MCF 10A (cell line): ENCODE data around the gene HJURP. TPM values are rescaled to one million over a fixed set of nuclear protein-coding genes. Genes with fewer than 3 reads are reported as not detected.

Experiments used
- BruUV-seq: library from RNA; stranded (reverse); fragments of 400-500 nt; replicated peaks from 2 replicates; lab custom pipeline; 2021; lab: Mats Ljungman, UMichigan
- CTCF ChIA-PET: fragments of 300-600 bp; sonication (Branson Sonifier 250); formaldehyde crosslinking; extraction: SDS; loops from one replicate; lab custom pipeline; 2021; ENCODE audit warnings: antibody characterized with exemption, inconsistent platforms; lab: Yijun Ruan, JAX
- POLR2A ChIA-PET: fragments of 300-600, 350-650 bp; sonication (Branson Sonifier 250); formaldehyde crosslinking; extraction: SDS; loops from one replicate; lab custom pipeline; 2020; ENCODE audit warnings: antibody characterized with exemption, inconsistent platforms; lab: Yijun Ruan, JAX
- DNase-seq: peaks from one replicate; pipeline ENCODE4 v3.0.0-alpha.2; 2018; ENCODE audit not compliant: unreplicated experiment
- H3K27ac Mint-ChIP-seq: one replicate; pipeline ENCODE4 v1.8.0; 2022; ENCODE audit warnings: mild to moderate bottlenecking, low read depth, mixed read lengths; ENCODE audit not compliant: unreplicated experiment
- H3K27me3 Mint-ChIP-seq: one replicate; pipeline ENCODE4 v1.8.0; 2022; ENCODE audit warnings: mixed read lengths; ENCODE audit not compliant: insufficient read depth, unreplicated experiment
- H3K36me3 Mint-ChIP-seq: one replicate; pipeline ENCODE4 v1.8.0; 2022; ENCODE audit warnings: mild to moderate bottlenecking, moderate library complexity, mixed read lengths; ENCODE audit not compliant: insufficient read depth, unreplicated experiment
- H3K4me1 Mint-ChIP-seq: one replicate; pipeline ENCODE4 v1.8.0; 2022; ENCODE audit warnings: mixed read lengths; ENCODE audit not compliant: insufficient read depth, unreplicated experiment
- H3K4me3 Mint-ChIP-seq: one replicate; pipeline ENCODE4 v1.8.0; 2022; ENCODE audit warnings: mild to moderate bottlenecking, moderate library complexity, mixed read lengths; ENCODE audit not compliant: unreplicated experiment
- H3K9me3 Mint-ChIP-seq: one replicate; pipeline ENCODE4 v1.8.0; 2022; ENCODE audit warnings: mixed read lengths; ENCODE audit not compliant: unreplicated experiment
- CTCF ChIP-seq: fragments of 200-600 bp; IDR thresholded peaks from one replicate; pipeline ENCODE4 v1.8.0; 2022; ENCODE audit warnings: antibody characterized with exemption, mild to moderate bottlenecking; ENCODE audit not compliant: unreplicated experiment
- intact Hi-C: fragments of 100-400 bp; cut with micrococcal nuclease; formaldehyde crosslinking; loops from 2 replicates; pipeline ENCODE4 v1.14.1; 2022
- total RNA-seq: library from RNA; stranded (reverse); gene quantifications from 2 replicates; pipeline ENCODE4 v1.2.3, GENCODE V29; 2022

Gene HJURP
- total RNA-seq, 1 experiment from 2014 or later: 29.3 TPM

- peaks cover 5% of the 10 kb centered on the region for H3K4me1 Mint-ChIP-seq
- no peaks in the 10 kb centered on the region for H3K9me3 Mint-ChIP-seq
- TF ChIP-seq CTCF: no peak
- no TSS peak for BruUV-seq
- no peak overlapping the region for H3K4me3 Mint-ChIP-seq
- intact Hi-C loops: no loop called here
- ChIA-PET POLR2A (no interaction called here), CTCF (no interaction called here)
- peaks cover 4% of the 10 kb centered on the region for H3K36me3 Mint-ChIP-seq
- no peaks in the 10 kb centered on the region for H3K27me3 Mint-ChIP-seq
- no peak overlapping the region for H3K27ac Mint-ChIP-seq
- DNase-seq: no peak
Measured at GRCh38 chr2:233835230-233836186, 18.8 kb downstream of the HJURP start.

GRCh38 chr2:233833345-233833744 lies 21.0 kb downstream of the HJURP start:
- BruUV-seq: no TSS peak
- POLR2A ChIA-PET: interaction anchor here (0.7 to 1.0 kb wide), 2 partner anchors 126 to 386 kb away, joined by 3 to 4 read pairs; no protein-coding TSS in a partner anchor

GRCh38 chr2:233832869-233833311 lies 21.4 kb downstream of the HJURP start:
- BruUV-seq: TSS peak; percentile 14
- no peak overlapping the region for H3K27ac Mint-ChIP-seq
- ChIA-PET POLR2A (interaction anchor here (0.7 to 1.0 kb wide), 2 partner anchors 125 to 385 kb away, joined by 3 to 4 read pairs; no protein-coding TSS in a partner anchor), CTCF (interaction anchor here (0.5 to 2.2 kb wide), 6 partner anchors 9 to 1312 kb away, joined by 3 to 12 read pairs (median 4); no protein-coding TSS in a partner anchor)
- DNase-seq: peak; percentile 68
- intact Hi-C loops: loop anchor here (2.0 kb wide), 2 partner anchors 346 to 384 kb away; no protein-coding TSS in a partner anchor
- no peaks in the 10 kb centered on the region for H3K9me3 Mint-ChIP-seq
- no peaks in the 10 kb centered on the region for H3K4me1 Mint-ChIP-seq
- peaks cover 4% of the 10 kb centered on the region for H3K36me3 Mint-ChIP-seq
- no peak overlapping the region for H3K4me3 Mint-ChIP-seq
- TF ChIP-seq CTCF: peak; percentile 26
- H3K27me3 Mint-ChIP-seq: no peaks in the 10 kb centered on the region

More at GRCh38 chr2:233833345-233833744, 21.0 kb downstream of the HJURP start:
- peaks cover 4% of the 10 kb centered on the region for H3K36me3 Mint-ChIP-seq
- peaks cover 3% of the 10 kb centered on the region for H3K4me1 Mint-ChIP-seq
- no peak overlapping the region for H3K27ac Mint-ChIP-seq
- no peak overlapping the region for H3K4me3 Mint-ChIP-seq
- intact Hi-C loops: loop anchor here (2.0 kb wide), 2 partner anchors 347 to 385 kb away; no protein-coding TSS in a partner anchor
- TF ChIP-seq CTCF: no peak
- DNase-seq: no peak
- no peaks in the 10 kb centered on the region for H3K27me3 Mint-ChIP-seq
- CTCF ChIA-PET: interaction anchor here (0.5 to 2.2 kb wide), 5 partner anchors 11 to 1312 kb away, joined by 3 to 12 read pairs (median 5); no protein-coding TSS in a partner anchor
- no peaks in the 10 kb centered on the region for H3K9me3 Mint-ChIP-seq

- Mint-ChIP-seq H3K27ac (no peak overlapping the region), H3K4me1 (no peaks in the 10 kb centered on the region), H3K36me3 (peaks cover 4% of the 10 kb centered on the region), H3K27me3 (no peaks in the 10 kb centered on the region), H3K9me3 (no peaks in the 10 kb centered on the region), H3K4me3 (no peak overlapping the region)
- BruUV-seq: no TSS peak
- ChIA-PET CTCF (interaction anchor here (0.8 to 2.2 kb wide), 5 partner anchors 9 to 384 kb away, joined by 3 to 12 read pairs (median 4); no protein-coding TSS in a partner anchor), POLR2A (interaction anchor here (0.7 to 1.0 kb wide), 2 partner anchors 125 to 385 kb away, joined by 3 to 4 read pairs; no protein-coding TSS in a partner anchor)
- no peak for DNase-seq
- TF ChIP-seq CTCF: no peak
- intact Hi-C loops: loop anchor here (2.0 kb wide), 2 partner anchors 346 to 384 kb away; no protein-coding TSS in a partner anchor
Measured at GRCh38 chr2:233832414-233832813, 21.9 kb downstream of the HJURP start.
